ENCODE measurements around the gene WIPF1.

The WIPF1 gene

GRCh38 chr2:174595891-174596397, 1.7 kb downstream of the WIPF1 start:
- no peak for DNase-seq (ENCODE audit: low read depth)

GRCh38 chr2:174595116-174595809, 2.3 kb downstream of the WIPF1 start:
- DNase-seq (ENCODE audit: low read depth), result no peak

- DNase-seq (ENCODE audit: low read depth), result no peak
These were observed 3.1 kb downstream of the WIPF1 start for GRCh38 chr2:174594456-174594855.

- peak; percentile 63 for DNase-seq (ENCODE audit: low read depth)
These were observed 3.9 kb downstream of the WIPF1 start for GRCh38 chr2:174593574-174594203.

GRCh38 chr2:174593041-174593440, 4.6 kb downstream of the WIPF1 start:
- DNase-seq (ENCODE audit: low read depth), result no peak

- no peak for DNase-seq (ENCODE audit: low read depth)
These were observed 5.9 kb downstream of the WIPF1 start for GRCh38 chr2:174591740-174592139.

GRCh38 chr2:174590928-174591648, 6.5 kb downstream of the WIPF1 start:
- no peak for DNase-seq (ENCODE audit: low read depth)

- no peak for DNase-seq (ENCODE audit: low read depth)
These were observed 7.3 kb downstream of the WIPF1 start for GRCh38 chr2:174590346-174590745.

- no peak for DNase-seq (ENCODE audit: low read depth)
These were observed 8.3 kb downstream of the WIPF1 start for GRCh38 chr2:174589334-174589733.

- DNase-seq (ENCODE audit: low read depth), result no peak
These were observed 9.1 kb downstream of the WIPF1 start for GRCh38 chr2:174588463-174588862.

GRCh38 chr2:174587579-174587978, 10.0 kb downstream of the WIPF1 start:
- no peak for DNase-seq (ENCODE audit: low read depth)

- no peak for DNase-seq (ENCODE audit: low read depth)
These were observed 10.9 kb downstream of the WIPF1 start for GRCh38 chr2:174586418-174587295.

GRCh38 chr2:174585657-174586252, 11.8 kb downstream of the WIPF1 start:
- no peak for DNase-seq (ENCODE audit: low read depth)

- DNase-seq (ENCODE audit: low read depth), result no peak
These were observed 12.5 kb downstream of the WIPF1 start for GRCh38 chr2:174585146-174585545.

GRCh38 chr2:174581491-174581890, 16.1 kb downstream of the WIPF1 start:
- no peak for DNase-seq (ENCODE audit: low read depth)

- no peak for DNase-seq (ENCODE audit: low read depth)
These were observed 16.7 kb downstream of the WIPF1 start for GRCh38 chr2:174580951-174581350.

GRCh38 chr2:174577967-174578589, 19.5 kb downstream of the WIPF1 start:
- peak; percentile 36 for DNase-seq (ENCODE audit: low read depth)

GRCh38 chr2:174575124-174575776, 22.4 kb downstream of the WIPF1 start:
- no peak for DNase-seq (ENCODE audit: low read depth)

GRCh38 chr2:174574657-174575056, 22.9 kb downstream of the WIPF1 start:
- DNase-seq (ENCODE audit: low read depth), result no peak

GRCh38 chr2:174573621-174574081, 24.0 kb downstream of the WIPF1 start:
- peak; percentile 23 for DNase-seq (ENCODE audit: low read depth)
